Loucy (cell line): ENCODE measurements around the gene CCDC63.

Experiments used
- EZH2phosphoT487 ChIP-seq: fragments of 200-600 bp; IDR thresholded peaks from 2 replicates; pipeline ENCODE4 v1.6.1; 2018; ENCODE audit warnings: antibody characterized with exemption, mild to moderate bottlenecking, moderate library complexity, borderline replicate concordance
- TF ChIP-seq, protein P1 (sequence below): fragments of 200-600 bp; sonication (generic); conservative IDR thresholded peaks from 2 replicates; pipeline ENCODE4 v1.5.1; 2014; ENCODE audit warnings: mild to moderate bottlenecking, antibody characterized with exemption, low read length

DNA sequence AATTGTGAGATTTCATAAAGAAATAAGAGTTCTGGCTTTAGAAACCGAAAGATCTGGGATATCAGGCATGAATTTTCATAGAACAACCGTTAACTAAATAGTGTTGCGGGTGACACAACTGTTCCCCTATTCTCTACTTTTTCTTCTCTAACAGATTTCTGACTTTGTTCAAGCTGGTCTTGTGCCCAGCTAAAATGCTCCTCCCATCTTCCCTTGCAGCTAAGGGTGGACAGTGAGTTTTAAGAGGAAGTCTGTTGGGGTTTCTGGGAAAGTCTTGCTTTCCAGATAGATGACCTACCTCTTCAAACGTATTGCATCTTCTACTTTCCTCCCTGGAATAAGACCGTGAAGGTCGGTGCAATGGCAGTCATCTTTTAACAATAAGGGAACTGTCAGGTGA is 18.7 kb downstream of the CCDC63 start:
- TF ChIP-seq, protein P1, sequence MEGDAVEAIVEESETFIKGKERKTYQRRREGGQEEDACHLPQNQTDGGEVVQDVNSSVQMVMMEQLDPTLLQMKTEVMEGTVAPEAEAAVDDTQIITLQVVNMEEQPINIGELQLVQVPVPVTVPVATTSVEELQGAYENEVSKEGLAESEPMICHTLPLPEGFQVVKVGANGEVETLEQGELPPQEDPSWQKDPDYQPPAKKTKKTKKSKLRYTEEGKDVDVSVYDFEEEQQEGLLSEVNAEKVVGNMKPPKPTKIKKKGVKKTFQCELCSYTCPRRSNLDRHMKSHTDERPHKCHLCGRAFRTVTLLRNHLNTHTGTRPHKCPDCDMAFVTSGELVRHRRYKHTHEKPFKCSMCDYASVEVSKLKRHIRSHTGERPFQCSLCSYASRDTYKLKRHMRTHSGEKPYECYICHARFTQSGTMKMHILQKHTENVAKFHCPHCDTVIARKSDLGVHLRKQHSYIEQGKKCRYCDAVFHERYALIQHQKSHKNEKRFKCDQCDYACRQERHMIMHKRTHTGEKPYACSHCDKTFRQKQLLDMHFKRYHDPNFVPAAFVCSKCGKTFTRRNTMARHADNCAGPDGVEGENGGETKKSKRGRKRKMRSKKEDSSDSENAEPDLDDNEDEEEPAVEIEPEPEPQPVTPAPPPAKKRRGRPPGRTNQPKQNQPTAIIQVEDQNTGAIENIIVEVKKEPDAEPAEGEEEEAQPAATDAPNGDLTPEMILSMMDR: no peak
- TF ChIP-seq EZH2phosphoT487: no peak
